22Rv1 (cell line): ENCODE results near the gene EIF5A.

Experiments used
- ZFX ChIP-seq: fragments of 450-650 bp; IDR thresholded peaks from 2 replicates; pipeline ENCODE4 v1.6.1; 2017; ENCODE audit warnings: antibody characterized with exemption, borderline replicate concordance
- TF ChIP-seq, protein P1 (sequence below): fragments of 450-650 bp; IDR thresholded peaks from 2 replicates; pipeline ENCODE4 v1.5.1; 2017; ENCODE audit warnings: mild to moderate bottlenecking

DNA sequence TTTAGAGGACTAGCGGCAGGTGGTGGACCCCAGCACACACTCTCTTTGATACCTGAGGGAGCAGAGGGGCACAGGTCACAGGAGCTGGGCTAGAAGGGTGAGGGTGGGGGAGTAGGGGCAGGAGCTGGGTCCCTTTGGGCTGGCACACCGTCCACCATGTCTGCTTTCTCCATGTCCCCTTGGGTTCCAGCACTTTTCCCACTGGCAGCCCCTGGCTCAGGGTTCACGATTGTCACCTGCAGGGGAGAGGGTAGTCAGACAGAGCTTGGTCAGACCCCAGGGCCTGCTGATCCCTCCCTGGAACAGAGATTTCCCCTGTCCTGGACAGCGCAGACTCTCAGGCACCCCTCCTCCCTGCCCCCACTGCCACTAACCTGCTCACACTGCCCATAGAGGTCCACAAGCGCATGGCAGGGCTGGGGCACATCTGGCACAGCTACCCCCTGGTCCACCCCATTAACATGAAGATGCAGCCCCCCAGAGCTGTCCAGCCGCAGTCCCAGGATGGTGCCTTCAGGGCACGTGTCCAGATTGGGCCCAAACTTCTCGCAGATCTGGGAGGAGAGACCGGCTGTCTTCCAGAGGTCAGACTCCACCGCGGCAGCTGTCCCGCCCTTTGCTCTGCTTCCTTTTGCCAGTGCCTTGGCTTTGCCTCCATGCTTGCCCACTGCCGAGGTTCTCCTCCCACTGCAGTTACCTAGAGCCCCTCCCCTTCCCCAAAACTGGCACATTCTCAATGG lies 10.9 kb downstream of the EIF5A start:
- TF ChIP-seq, protein P1, sequence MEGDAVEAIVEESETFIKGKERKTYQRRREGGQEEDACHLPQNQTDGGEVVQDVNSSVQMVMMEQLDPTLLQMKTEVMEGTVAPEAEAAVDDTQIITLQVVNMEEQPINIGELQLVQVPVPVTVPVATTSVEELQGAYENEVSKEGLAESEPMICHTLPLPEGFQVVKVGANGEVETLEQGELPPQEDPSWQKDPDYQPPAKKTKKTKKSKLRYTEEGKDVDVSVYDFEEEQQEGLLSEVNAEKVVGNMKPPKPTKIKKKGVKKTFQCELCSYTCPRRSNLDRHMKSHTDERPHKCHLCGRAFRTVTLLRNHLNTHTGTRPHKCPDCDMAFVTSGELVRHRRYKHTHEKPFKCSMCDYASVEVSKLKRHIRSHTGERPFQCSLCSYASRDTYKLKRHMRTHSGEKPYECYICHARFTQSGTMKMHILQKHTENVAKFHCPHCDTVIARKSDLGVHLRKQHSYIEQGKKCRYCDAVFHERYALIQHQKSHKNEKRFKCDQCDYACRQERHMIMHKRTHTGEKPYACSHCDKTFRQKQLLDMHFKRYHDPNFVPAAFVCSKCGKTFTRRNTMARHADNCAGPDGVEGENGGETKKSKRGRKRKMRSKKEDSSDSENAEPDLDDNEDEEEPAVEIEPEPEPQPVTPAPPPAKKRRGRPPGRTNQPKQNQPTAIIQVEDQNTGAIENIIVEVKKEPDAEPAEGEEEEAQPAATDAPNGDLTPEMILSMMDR: no peak
- no peak for TF ChIP-seq ZFX
